GM19099 (cell line): Measurements from ENCODE around the gene SESTD1.

Experiments used
- POLR2A ChIP-seq: IDR thresholded peaks from 3 replicates; pipeline ENCODE4 v1.6.1; 2011; ENCODE audit warnings: low read depth; ENCODE audit not compliant: insufficient read length; ENCODE audit errors: extremely low read depth

SESTD1 gene

DNA sequence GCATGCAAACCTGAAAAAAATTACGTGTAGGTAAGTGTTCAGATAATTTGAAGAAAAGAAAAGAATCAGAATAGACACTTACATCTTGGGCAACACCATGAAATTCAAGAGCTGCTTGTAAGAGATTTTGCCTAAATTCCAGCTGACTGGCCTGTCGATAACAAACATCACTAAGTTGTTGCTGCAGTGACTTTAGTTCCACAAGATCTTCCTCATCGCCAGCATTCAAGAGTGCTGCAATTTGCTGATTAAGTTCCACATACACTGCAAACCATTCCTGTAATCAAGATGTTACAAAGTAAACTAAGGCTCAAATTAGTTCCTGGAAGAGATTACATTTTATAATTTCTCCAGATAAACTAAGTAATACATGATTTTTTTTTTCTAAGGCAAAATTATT, 140.3 kb downstream of the SESTD1 start:
- TF ChIP-seq POLR2A, result no peak

DNA sequence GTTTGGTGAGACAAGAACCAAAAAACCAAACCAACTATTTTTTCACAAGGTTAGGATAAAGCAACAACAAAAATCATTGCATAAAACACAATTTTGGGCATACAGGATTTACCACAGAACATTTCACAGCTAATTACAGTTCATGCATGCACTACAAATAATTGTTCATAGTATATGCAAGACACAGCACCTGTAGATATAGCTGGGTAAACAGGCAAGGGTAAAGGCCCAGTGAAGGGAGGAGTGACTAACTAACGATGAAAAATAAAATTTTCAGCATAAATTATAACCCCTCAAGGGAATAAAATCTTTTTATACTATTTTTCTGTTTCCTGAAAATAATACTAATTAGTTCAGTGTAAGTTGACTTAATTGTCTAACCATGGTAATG, 141.4 kb downstream of the SESTD1 start:
- no peak for TF ChIP-seq POLR2A

GRCh38 chr2:179107737-179108136, 156.9 kb downstream of the SESTD1 start:
- no peak for TF ChIP-seq POLR2A

DNA sequence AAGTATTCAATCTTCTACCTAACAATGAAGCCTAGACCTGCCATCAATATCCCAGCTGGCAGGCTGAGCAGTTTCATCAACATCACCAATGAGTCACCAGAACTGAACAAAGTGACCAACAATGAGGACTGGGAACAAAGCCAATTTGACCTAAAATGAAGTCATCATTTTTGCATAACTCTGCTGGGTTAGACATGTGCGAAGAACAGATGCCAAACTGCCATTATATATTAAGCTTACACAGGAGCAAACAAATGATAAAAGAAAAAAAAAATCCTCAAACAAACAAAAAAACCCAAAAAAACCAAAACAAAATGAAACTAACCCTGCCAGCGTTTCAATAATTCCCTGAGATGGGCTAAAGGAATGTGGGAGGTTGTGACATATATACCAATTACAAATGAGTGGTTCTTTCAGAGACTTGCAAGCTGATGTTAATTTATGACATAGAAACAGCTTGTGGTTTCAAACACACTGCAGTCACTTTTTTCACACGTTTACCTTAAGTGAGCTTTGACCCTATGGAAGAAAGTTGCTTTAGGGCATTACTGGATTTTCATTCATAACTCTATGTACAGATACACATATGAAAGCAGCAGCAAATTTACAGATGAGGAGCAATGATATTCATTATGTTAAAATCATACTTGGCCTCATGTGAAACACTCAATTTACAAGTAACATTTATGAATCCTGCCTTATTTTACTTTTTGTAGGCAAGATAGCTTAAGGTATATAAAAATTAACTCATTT, 157.8 kb downstream of the SESTD1 start:
- TF ChIP-seq POLR2A, result no peak

DNA sequence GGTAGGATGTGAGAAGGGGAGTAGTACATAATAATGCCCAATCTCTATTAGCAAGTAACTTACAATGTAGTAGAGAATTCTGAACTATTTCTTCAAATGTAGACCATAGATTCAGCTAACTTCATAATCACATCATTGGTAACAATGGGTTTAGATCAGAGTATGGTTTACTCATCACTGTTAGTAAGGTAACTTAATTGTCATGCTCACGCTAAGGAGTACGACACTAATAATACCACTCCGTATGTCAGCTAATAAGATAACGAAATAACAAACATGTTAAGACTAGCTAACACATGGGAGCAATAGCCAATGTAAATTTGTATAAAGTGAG, 158.3 kb downstream of the SESTD1 start:
- TF ChIP-seq POLR2A, result no peak

- TF ChIP-seq POLR2A, result no peak
These were observed 159.9 kb downstream of the SESTD1 start for GRCh38 chr2:179104736-179105135.

GRCh38 chr2:179098080-179098689, 166.4 kb downstream of the SESTD1 start:
- TF ChIP-seq POLR2A, result no peak

GRCh38 chr2:179097131-179097530, 167.5 kb downstream of the SESTD1 start:
- TF ChIP-seq POLR2A, result no peak

DNA sequence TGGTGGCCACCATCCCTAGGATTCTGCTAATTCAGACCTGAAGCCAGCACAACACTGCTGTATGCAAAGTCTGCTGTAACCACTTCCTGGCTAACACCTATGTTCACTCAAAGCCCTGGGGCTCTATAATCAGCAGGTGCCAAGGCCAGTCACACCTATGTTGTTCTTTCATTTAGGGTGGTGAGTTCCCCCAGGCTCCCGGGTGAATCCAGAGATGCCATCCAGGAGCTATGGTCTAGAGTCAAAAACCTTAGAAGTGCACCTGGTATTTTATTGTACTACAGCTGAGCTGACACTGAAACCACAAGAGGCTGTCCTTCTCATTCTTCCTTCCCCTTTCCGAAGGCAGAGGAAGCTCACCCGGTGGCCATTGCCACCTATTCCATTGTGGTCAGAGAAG, 168.5 kb downstream of the SESTD1 start:
- no peak for TF ChIP-seq POLR2A

- TF ChIP-seq POLR2A, result no peak
These were observed 181.9 kb downstream of the SESTD1 start for GRCh38 chr2:179082697-179083096.

GRCh38 chr2:179081954-179082353, 182.7 kb downstream of the SESTD1 start:
- no peak for TF ChIP-seq POLR2A

- no peak for TF ChIP-seq POLR2A
These were observed 192.1 kb downstream of the SESTD1 start for GRCh38 chr2:179072527-179072926.

GRCh38 chr2:179071810-179072355, 192.7 kb downstream of the SESTD1 start:
- no peak for TF ChIP-seq POLR2A

GRCh38 chr2:179070895-179071294, 193.7 kb downstream of the SESTD1 start:
- TF ChIP-seq POLR2A, result no peak

- TF ChIP-seq POLR2A, result no peak
These were observed 194.9 kb downstream of the SESTD1 start for GRCh38 chr2:179069685-179070084.

- TF ChIP-seq POLR2A, result no peak
These were observed 195.5 kb downstream of the SESTD1 start for GRCh38 chr2:179068991-179069643.

GRCh38 chr2:179059026-179059700, 205.5 kb downstream of the SESTD1 start:
- TF ChIP-seq POLR2A, result no peak
